Fibroblast of skin of left biceps (primary cell): ENCODE data around the gene STK32B.
"Not testable (repeated sequence)": the region's sequence is repeated elsewhere in the genome, so short reads cannot be mapped to it uniquely, and the experiment has no call there.

ENCODE experiments used
- DNase-seq, 2 experiments: peaks; one replicate each; pipeline ENCODE4 v3.0.0-alpha.2; 2013; ENCODE audit warnings: low read depth in 2 of 2

The STK32B gene

DNA sequence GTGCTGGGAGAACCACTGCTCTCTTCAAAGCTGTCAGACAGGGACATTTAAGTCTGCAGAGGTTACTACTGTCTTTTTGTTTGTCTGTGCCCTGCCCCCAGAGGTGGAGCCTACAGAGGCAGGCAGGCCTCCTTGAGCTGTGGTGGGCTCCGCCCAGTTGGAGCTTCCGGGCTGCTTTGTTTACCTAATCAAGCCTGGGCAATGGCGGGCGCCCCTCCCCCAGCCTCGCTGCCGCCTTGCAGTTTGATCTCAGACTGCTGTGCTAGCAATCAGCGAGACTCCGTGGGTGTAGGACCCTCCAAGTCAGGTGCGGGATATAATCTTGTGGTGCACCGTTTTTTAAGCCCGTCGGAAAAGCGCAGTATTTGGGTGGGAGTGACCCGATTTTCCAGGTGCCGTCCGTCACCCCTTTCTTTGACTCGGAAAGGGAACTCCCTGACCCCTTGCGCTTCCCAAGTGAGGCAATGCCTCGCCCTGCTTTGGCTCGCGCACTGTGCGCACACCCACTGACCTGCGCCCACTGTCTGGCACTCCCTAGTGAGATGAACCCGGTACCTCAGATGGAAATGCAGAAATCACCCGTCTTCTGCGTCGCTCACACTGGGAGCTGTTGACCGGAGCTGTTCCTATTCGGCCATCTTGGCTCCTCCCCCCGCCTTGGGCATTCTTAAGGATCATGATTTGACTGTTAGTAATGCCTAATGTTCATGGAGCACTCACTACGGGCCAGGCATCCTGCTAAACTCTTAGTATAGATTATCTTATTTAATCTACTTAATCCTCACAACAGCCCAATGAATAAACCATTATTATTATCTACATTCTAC, 392.9 kb downstream of the STK32B start:
- DNase-seq, result not testable (repeated sequence)

GRCh38 chr4:5444918-5445517, 393.7 kb downstream of the STK32B start:
- no peak for DNase-seq

GRCh38 chr4:5446595-5447226, 395.4 kb downstream of the STK32B start:
- no peak for DNase-seq

- no peak for DNase-seq
Measured at GRCh38 chr4:5447755-5448154, 396.5 kb downstream of the STK32B start.

DNA sequence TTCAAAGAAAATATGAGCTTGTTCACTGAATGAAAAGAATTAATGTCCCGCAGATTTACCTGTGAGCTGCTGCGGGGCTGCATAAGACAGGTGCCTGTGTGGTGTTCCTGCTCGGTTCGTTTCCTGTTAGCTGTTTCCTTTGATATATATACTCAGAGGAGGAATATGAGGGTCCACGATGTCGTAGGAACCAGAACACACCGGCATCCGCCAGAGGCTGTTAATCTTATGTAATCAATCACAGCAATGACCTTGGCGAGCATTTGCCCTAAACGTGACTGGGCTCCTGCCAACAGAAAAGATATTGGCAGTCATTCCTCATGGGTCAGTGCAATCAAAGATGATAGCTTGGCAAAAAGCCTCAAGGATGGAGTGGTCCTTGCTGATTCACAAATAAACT, 396.9 kb downstream of the STK32B start:
- DNase-seq, result no peak

GRCh38 chr4:5451243-5451642, 400.0 kb downstream of the STK32B start:
- DNase-seq, result no peak

GRCh38 chr4:5452156-5452555, 400.9 kb downstream of the STK32B start:
- DNase-seq, result no peak

GRCh38 chr4:5455003-5455585, 403.8 kb downstream of the STK32B start:
- no peak for DNase-seq

DNA sequence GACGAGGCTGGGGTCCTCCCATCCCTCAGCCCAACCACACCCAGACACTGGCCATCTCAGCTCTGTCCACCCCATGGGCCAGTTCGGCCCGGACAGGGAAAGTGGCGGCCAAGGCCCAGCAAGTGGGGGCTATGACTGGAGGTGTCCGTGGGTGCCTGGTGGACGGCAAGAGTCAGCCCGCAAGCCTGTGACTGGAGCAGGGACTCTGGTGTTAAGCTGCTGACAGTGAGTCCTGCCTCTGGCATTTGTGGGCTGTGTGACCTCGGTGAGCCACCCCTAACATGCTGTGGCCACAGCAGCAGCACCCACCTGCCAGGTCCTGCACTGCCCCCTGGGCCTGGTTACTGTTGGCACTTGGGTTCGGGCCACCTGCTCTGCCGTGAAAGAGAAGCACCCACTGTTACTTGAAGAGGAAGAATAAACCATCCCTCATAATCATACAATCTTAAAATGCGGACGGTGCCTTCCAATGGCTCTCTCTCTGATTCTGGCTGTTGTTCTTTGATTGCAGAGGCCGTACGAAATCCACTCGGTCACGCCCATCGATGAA, 405.1 kb downstream of the STK32B start:
- no peak for DNase-seq

DNA sequence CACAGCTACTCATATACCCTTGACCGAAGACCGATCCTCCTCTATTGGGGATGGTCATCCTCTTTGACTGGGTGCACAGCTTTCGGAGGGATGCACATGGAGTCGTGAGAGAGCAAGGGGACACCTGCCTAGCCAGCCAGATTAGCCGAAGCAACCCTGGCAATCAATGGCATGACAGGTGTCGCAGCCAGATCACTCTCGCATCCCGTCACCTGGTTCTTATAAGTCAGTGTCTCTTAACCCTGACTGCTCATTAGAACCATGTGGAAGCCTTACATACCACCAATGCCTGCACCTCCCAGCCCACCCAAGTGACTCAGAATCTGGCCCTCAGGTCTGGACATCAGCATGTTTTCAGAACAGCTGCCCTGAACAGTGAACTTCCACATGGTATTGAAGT, 407.4 kb downstream of the STK32B start:
- DNase-seq, result no peak

GRCh38 chr4:5459236-5459635, 408.0 kb downstream of the STK32B start:
- DNase-seq, result no peak

- DNase-seq, result no peak
Measured at GRCh38 chr4:5460106-5460801, 409.0 kb downstream of the STK32B start.

DNA sequence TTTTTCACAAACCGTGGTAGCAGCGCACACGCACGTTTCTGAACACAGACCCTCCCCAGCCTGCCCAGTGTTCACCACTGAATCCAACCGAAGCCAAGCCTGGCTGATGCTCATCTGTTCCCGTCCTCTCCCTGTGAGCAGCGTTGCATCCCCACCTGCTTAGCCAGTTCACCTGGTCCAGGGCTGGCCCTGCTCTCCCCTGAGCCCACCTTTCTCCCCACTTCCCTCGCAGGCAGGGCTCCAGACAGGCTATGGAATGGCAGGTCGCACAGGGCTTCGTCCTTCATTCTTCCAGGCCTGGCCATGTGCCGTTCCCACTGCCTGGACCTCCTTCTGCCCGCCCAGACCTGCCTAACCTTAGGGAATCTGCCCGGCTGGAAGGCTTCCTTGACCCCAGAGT, 410.2 kb downstream of the STK32B start:
- no peak for DNase-seq

DNA sequence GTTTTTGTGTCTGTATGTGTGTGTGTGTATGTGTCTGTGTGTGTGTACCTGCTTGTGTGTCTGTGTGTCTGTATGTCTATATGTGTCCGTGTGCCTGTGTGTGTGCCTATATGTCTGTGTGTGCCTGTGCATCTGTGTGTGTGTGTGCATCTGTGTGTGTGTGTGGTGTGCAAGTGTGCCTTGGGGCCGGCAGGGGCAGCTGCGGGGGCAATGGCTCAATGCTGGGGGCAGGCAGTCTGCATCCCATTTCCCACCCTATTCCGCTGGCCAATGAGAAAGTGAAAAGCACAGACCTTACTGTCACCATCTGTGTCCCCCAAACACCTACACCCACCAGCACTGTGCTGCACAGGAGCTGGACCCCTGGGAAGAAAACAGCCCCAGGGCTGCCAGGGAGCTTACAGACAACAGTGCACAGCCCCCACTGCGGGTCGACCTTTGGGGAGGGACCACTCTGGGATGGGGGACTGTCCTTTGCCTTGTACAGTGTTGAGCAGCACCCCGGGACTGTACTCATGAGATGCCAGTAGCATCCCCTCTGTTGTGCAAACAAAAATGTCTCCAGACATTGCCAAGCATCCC, 411.1 kb downstream of the STK32B start:
- no peak for DNase-seq

DNA sequence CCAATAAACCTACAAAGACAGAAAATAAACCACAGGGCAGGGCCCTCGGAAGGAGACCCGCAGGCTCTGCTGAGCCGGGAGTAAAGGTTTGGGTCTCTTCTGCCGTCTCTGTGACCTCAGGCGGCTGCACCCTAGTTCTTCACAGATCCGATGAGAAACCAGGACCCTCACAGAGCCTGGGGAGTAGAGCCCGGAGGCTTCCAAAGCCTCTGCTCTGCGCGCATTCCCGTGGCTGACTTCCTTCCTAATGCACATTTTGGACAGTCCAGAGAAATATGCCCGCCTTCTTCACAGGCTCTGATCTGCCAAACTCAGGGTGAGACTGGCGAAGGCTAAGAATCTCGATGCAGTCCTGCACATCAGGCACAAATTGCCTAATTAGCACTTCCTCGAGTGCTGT, 411.6 kb downstream of the STK32B start:
- DNase-seq, result no peak

DNA sequence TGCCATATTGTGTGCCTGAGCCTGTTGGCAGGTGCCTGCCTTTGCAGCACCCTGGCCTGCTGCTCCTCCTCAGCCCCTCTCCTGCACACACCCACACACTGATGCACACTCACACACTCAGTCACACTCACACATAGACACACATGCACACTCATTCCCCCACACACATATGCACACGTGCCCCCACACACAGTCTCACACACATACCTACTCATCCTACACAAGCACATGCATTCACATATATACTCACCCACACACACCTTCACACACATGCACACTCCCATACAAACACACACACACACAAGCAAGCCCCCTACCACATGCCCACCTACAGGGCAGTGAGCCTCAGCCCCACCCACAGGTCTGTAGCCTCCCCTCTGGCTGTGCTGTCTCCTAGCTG, 412.1 kb downstream of the STK32B start:
- no peak for DNase-seq

- no peak for DNase-seq
Measured at GRCh38 chr4:5463936-5464650, 412.8 kb downstream of the STK32B start.

GRCh38 chr4:5465529-5465928, 414.2 kb downstream of the STK32B start:
- DNase-seq, result no peak

- no peak for DNase-seq
Measured at GRCh38 chr4:5465956-5466355, 414.7 kb downstream of the STK32B start.

DNA sequence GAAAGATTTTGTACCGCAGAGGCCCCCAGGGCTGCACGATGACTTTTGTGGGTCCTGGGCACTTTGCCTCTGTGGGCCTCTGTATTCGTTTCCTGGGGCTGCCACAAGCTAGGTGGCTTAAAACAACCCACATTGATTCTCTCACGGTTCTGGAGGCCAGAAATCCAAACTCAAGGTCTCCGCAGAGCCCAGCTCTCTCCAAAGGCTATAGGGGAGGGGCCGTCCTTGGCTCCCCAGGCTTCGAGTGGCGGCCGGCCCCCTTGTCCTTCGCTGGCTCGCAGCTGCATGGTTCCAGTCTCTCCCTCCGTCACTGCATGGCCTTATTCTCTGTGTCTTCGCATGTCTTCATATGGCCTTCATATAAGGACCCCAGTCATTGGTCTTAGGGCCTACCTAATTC, 415.8 kb downstream of the STK32B start:
- no peak for DNase-seq
